GM18867 (cell line): ENCODE results near the gene SERPINB13.

ENCODE experiments used
- ATAC-seq: cut with Tn5 transposase; IDR thresholded peaks from one replicate; pipeline ENCODE4 v1.9.1; 2021; ENCODE audit warnings: mild to moderate bottlenecking, moderate library complexity; ENCODE audit not compliant: unreplicated experiment

Gene SERPINB13, protein sequence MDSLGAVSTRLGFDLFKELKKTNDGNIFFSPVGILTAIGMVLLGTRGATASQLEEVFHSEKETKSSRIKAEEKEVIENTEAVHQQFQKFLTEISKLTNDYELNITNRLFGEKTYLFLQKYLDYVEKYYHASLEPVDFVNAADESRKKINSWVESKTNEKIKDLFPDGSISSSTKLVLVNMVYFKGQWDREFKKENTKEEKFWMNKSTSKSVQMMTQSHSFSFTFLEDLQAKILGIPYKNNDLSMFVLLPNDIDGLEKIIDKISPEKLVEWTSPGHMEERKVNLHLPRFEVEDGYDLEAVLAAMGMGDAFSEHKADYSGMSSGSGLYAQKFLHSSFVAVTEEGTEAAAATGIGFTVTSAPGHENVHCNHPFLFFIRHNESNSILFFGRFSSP

DNA sequence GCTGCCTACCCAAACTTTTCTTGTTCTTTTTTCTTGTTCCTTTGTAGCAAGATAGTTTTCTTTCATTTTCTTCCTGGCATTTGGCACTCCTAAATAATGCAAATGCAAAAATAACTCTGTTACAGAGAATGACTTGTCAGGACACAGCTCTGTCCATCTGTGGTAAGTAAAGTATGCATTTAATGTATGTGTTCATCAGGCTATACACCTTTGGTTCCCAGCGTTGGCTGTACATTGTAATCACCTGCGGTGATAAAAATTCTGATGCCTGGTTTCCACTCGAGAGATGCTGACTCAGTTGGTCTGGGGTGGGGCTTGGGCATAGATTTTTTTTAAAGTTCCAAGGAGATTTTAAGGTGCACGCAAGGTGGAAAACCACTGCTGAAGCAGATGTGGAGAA is at the start of gene SERPINB13:
Gene SERPINB13, plus strand, starts transcription at position 378 of the 400 bp plus-strand sequence. CDS start 1,325 bp downstream, outside the sequence.
- ATAC-seq: no peak

DNA sequence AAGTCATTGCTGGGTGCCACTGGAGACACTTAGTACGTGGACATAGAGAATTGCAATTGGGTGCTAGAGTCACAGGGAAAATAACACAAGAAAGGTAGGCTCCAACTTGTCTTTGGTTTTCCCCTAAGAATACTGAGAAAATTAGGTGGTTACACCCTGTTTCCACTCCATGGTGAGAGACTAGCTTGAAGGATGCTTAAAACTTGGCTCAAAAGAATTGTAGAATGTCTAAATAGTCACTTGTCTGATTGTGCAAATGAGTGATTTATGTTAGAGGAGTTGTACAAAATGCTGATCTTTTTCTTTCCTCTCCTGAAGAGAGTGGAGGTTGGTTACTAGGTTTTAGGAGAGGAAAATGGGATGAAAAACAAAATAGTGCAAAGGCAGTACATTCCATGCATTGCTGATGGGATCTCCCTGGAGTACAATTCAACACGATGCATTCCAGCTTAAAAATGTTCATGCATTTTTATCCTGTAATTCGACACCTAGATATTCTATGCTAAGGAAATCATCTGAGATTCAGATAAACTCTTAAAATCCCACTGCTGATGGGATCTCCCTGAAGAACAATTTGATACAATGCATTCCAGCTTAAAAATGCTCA is 47.1 kb upstream of the SERPINB13 start:
- no peak for ATAC-seq

DNA sequence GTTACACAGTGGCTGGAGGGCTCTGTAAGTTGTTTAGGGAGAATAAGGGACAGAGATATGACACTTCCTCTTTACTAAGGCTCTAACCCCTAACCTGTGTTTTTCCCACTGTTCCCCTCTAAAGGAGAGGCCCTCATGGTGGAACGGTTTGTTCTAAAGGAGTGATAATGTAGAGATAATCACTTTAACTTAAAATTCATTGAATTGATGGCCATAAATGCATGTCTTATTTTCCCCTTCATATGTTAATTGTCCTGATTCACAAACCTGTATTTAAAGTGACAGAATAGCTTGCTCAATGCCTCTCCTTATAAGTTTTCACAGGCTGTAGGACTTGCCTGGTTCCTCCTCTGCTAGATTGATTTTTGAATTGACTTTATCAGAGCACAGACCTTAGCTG is 45.1 kb upstream of the SERPINB13 start, which contains the start of gene SERPINB12:
Gene SERPINB12, plus strand, starts transcription at position 301 of the 400 bp plus-strand sequence. CDS start 13,791 bp downstream, outside the sequence.
- ATAC-seq: no peak

DNA sequence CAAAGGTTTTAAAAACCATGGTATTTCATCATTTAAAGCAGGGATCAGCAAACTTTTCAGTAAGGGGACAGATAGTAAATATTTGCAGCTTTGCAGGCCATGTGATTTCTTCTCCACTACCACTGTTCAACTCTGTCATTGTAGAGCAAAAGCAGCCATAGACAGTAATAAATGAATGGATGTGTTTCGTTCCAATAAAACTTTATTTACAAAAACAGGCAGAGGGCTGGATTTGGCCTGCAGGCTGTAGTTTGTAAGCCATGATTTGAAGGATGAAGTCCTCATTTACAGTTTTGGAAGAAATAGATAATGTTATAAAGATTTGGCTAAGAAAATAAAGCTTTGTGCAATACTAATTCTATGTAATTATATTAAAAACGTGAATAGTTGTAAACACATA is 43.1 kb upstream of the SERPINB13 start:
- ATAC-seq: no peak

DNA sequence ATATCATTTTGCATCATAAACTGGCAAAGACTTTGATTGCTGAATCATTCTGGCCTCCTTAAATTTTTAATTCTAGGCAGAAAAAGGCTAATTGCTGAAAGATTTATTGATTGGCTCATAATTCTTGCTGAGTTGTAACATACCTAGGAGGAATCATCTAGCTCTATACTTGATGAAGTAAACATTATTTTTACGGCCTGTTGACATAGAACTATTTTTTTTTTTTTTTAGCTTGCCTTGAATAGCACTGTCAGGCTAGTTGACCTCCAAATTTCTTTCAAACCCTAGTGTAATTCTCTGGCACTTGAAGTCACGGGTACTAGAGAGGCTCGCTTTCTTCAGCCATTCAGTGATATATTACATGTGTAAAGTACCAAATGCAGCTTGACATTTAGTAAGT is 42.1 kb upstream of the SERPINB13 start:
- ATAC-seq: no peak

DNA sequence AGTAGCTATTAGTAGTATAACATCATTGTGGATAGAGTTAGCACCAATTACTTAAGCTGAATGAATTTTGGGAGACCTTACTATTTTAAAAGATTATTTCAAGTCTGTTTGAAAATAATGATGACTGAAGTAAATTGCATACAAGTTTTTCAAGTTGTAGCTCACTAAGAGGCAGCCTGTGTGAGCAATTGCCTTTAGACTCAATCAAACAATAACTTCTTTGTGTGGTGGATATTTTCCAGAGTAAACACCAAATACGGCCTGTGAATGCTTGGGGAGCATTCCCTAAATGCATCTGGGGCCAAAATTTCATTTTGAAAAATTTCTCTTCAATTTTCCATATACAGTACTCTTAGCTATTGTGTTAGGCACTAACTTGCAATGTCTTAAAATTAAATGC is 37.1 kb upstream of the SERPINB13 start:
- ATAC-seq: no peak

DNA sequence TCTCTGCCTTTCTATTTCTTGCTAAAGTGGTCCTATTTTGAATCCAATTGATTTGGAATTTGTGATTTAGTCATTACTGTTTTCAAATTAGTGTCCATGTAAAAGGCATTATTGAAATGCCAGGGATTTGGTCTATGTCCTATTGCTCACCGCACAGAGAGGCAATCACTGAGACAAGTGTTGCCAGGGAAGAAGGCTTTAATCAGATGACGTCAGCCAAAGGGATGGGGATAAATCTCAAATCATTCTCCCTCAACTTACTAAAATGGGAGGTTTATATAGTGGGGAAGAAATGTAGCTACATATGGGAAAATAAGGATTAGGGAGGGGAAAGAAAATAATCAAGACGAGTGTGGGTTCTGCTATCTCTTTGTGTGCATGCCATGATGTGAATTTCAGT is 35.4 kb upstream of the SERPINB13 start:
- ATAC-seq: no peak

DNA sequence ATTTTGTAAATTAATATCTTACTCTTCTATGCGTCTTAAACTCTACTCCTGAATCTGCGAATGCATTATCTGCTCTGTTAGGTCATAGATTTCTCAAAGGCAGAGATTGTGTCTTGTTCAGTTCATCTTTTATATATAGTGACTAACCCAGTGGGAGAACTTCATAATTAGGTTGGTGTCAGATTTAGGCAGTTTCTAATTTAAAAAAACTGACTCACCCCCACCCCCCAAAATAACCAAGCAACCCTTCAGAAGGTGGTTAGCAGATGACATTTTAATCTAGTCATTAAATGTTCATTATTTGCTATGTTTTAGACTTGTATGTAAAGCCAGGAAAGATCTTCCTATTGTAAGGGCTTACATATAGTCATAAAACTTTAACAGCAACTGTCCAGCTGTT is 34.6 kb upstream of the SERPINB13 start:
- ATAC-seq: no peak

DNA sequence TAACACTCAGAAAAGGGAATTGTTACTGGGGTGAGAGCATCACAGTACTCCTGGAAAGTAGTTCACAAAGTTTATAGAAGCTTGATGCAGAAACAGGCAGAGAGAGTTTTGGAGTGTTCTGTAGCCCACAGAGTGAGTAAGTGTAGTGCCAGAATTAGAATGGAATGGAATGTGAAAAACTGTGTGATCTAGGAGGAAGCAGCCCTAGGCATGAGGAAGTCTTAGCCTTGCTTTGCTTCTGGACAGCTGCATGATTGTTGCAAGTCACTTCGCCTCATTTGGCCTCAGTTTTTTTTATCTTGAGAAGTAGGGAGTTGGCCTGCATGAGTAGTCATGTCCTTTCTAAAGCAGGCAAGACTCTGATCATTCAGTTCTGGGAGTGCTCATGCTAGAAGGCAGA is 34.1 kb upstream of the SERPINB13 start:
- ATAC-seq: no peak

DNA sequence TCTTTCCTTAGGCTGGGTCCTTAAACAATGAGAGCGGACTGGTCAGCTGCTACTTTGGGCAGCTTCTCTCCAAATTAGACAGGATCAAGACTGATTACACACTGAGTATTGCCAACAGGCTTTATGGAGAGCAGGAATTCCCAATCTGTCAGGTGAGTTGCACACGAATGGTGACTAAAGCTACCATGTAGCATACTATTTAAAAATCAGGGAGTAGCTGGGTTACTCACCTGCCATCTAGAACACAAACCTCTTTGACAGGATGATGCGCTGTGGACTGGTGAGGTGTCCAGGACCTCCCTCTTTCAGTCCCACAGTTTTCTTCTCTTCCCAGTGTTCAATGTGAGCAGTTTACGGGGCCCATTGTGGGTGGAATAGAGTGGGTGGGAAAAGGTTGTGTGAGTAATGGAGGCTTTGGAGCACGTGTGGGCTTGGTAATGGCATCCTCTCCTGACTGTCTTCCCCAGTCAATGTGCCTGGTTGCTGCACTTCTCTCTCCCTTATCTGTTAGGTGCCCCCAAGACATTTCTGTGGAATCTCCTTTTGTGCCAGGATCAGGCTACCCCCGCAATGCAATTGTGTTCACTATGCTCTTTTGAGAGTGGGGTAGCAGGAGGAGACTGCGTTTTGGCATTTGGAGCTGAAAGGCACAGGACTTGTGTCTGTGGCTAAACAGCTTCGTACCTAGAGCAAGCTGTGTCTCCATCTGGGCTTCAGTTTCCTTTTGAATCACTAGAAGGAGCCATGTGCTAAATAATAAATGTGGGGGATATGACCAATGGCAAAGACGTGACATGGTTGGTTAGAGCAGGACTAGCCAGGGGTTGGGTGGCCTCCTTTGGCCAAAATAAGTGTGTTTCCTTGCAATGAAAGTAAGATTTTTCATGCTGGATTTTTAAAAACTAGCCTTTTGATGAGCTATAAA is 27.3 kb upstream of the SERPINB13 start:
- ATAC-seq: no peak

DNA sequence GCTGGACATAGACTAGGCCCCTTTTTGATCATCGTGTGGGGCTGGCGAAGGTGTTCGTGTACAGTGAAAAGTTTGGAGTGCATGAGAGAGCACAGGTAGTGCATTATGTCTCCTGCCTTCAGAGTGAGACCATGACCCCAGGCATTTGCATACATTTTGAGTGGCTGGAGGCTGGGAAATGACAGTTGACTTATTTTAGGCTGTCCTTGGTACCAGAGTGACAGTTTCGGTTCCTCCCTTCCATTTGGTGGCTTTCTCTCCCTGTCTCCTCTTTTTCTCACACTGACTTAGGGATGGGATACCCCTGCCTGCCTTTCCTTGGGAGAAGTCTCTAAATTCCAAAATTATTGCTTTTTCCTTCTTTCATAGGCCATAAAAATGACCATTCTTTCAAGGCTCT is 24.9 kb upstream of the SERPINB13 start:
- ATAC-seq: peak; percentile 87

DNA sequence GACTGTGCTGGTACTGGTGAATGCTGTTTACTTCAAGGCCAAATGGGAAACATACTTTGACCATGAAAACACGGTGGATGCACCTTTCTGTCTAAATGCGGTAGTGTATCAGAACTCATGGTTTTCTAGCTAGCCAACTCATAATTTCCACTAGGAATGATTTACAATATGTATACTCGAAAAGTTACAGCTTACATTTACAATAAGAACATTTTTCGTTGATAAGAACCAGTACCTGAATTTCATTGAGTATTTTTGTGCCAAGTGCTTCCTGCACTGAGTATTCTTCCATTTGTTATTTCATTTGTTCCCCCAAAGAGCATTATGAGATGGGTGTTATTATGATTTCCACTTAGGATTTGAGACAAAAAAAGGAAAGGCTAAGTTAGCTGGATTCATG is 23.1 kb upstream of the SERPINB13 start:
- no peak for ATAC-seq

DNA sequence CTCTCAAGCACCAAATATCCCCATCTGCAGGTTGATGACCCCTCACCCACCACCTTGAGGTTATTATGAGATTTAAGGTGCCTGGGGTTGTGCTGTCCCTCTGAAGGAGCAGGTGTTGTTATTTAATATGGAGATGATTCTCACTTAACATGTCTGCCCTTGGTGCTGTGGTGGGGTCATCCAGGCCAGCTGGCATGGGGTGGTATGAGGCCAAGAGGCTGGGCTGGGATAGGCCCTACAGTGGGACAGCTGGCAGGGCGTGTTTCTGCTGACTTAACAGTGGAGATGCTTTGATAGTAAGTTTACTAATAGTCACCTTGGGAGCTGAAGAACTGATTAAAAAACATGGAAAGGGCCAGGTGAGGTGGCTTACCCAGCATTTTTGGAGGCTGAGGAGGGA is 22.6 kb upstream of the SERPINB13 start:
- ATAC-seq: no peak

DNA sequence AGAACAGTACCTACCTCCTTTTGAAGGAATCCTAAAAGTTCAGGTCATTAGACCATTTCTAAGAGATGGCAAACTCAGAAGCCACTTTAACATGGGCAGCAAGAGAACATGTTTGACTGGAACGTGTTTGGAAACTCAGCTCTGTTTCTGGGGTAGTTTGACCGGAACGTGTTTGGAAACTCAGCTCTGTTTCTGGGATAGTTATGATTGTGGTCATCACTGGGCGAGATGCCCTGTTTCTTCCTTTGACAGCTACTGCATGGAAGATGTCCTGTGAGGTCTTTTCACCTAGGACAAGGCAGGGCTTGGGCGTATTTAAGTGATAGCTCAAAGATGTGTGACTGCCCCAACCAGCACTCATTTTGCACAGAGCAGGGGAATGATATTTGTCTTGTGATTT is 19.9 kb upstream of the SERPINB13 start:
- no peak for ATAC-seq

DNA sequence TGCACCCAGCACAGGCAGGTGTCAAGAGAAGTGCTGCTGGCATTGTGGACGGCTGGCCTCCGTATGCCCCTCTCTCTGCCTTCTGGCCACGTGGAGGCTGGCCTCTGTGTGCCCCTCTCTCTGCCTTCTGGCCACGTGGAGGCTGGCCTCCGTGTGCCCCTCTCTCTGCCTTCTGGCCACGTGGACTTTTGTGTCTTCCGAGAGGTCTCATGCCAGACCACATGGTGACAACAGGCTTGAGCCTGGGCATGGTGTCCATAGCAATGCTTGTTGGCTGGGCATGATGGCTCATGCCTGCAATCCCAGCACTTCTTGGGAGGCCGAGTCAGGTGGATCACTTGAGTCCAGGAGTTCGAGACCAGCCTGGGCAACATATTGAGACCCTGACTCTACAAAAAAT is 19.3 kb upstream of the SERPINB13 start:
- ATAC-seq: no peak

DNA sequence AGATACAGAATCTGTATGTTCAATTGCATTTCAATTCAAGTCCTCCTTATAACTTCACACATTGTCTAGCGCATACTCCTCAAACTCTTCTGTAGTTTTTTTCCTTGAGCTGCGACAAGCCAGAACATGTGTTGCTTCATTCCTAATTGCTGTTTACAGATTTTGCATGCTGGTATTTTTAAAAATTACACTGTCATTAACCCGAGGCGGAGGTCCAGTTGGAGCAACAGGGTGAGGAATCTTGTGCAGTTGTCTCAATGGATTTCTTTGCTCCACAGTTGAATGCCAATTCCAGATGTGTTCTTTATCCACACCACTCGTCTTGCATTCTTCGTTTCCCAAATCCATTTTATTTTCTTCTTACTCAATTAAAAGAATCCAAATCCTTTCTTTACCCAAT is 16.4 kb upstream of the SERPINB13 start:
- ATAC-seq: no peak

DNA sequence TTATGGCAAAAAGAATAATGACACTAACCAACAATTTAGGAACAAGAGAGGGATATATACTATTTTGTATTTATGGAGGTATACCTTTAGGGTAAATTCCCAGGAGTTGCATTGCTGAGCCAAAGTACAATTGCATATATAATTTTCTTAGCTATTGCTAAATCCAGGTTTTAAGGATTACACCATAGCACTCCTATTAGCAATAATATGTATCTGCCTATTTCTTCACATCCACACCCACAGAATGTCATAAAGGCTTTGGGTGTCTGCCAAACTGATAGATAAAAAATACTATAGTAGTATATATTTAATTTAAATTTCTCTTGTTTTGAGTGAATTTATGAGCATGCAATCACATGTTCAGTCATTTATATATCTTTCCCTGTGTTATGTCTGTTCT is 11.5 kb upstream of the SERPINB13 start:
- no peak for ATAC-seq

DNA sequence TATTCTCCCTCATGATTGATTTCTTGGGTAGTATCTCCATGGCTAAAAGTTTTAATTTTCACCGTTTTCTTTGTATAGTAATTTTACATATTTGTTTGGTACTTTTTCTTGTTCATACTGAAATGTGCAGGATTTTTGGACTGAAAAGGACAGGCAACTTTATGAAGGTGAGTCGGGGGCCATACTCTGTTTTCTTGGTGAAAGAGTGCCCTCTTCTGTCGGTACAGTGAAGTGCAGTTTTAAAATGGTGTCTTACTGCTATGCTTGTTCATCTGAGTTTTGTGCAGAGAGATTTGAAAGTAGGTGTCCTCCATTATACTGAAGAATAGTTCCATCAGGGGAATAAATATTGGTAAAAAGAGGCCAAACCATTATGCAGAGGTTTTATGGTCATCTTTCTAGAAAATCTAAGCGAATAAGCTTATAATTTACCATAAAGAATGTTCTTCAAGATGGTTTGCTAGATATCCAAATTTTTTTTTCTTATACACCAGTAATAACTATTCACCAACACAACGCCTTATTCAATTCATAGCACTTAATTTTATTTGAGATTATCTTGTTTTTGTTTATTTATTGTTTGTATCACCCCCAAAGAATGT is 8.7 kb upstream of the SERPINB13 start:
- peak; percentile 62 for ATAC-seq

DNA sequence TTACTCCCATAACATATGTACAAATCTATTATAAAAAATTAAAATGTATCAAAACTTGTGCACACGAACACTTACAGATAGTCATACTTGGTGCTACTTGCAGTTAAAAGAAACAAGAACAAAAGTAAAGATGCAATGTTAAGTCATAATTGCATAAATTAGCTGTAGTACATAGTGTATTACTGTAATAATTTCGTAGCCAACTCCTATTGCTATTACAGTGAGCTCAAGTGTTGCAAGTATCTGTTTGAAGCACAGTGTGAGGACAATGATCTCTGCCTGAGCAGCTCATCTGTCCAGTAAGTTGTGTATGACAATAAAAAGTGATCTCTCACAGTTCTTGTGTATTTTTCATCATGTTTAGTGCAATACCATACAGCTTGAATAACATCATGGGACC is 7.5 kb upstream of the SERPINB13 start:
- no peak for ATAC-seq

DNA sequence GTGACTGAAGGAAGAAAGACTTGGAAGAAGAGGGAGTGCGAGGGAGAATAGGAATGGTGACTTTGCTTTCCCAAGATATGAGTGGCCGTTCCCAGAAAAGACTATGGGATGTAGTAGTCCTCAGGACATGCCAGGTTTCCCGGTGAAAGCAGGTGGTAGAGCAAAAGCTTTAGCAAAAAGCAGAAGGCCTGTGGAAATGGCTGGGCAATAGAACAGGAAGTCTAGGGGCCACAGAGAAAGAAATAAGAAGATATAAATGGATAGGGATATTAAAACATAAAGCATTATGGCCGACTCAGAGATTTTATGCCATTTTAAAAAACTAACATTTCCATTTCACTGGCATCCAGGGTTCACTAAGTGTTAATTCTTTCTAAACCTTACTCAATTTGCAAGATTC is 1.2 kb upstream of the SERPINB13 start:
- ATAC-seq: no peak

DNA sequence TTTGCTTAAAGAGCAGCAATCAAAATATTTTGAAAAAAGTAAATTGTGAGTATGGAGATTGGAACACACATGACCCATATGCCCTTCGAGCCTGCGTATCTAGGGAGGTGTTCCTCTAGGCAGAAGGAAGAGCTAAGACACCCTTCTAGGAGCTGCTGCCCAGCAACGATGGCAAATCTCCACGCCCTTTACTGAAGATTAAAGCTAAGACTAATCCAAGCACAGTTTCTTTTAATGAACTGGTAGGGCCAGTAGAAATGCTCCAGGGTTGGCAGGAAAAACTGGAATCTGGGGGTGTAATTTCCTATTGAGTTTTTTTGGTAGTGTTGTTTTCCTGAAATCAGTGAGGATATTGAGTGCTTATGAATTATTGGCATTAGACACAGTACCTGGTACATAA is 712 bp upstream of the SERPINB13 start:
- no peak for ATAC-seq
